ENCODE data around the gene DEPDC5.

Gene DEPDC5

DNA sequence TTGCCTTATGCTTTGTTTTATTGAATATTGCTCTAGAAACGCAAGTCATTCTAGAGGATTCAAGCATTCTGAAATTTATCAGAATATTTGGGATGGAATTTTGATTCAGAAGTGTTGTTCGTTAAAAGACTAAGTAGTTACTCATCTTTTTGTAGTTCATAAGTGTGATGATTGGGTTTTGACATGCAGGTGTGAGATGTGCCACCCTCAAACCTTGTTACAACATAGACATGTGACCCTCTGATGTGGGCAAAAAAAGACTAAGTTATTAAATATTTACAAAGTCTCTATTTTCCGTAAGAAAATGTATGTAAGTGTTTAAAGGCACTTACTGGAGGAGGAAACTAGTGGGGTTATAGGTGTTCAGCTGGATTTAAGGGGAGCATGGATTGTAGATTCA, 199.4 kb downstream of the DEPDC5 start:
- no peaks in the 10 kb centered on the region for H3K9me3 Mint-ChIP-seq
- H3K27ac Mint-ChIP-seq, result peak overlapping the region; percentile 67
- no peak overlapping the region for H3K4me3 Mint-ChIP-seq
- H3K4me1 Mint-ChIP-seq (ENCODE audit: low read depth), result peaks cover 81% of the 10 kb centered on the region
- H3K27me3 Mint-ChIP-seq, result no peaks in the 10 kb centered on the region
- H3K36me3 Mint-ChIP-seq (ENCODE audit: low read depth), result peaks cover 88% of the 10 kb centered on the region

DNA sequence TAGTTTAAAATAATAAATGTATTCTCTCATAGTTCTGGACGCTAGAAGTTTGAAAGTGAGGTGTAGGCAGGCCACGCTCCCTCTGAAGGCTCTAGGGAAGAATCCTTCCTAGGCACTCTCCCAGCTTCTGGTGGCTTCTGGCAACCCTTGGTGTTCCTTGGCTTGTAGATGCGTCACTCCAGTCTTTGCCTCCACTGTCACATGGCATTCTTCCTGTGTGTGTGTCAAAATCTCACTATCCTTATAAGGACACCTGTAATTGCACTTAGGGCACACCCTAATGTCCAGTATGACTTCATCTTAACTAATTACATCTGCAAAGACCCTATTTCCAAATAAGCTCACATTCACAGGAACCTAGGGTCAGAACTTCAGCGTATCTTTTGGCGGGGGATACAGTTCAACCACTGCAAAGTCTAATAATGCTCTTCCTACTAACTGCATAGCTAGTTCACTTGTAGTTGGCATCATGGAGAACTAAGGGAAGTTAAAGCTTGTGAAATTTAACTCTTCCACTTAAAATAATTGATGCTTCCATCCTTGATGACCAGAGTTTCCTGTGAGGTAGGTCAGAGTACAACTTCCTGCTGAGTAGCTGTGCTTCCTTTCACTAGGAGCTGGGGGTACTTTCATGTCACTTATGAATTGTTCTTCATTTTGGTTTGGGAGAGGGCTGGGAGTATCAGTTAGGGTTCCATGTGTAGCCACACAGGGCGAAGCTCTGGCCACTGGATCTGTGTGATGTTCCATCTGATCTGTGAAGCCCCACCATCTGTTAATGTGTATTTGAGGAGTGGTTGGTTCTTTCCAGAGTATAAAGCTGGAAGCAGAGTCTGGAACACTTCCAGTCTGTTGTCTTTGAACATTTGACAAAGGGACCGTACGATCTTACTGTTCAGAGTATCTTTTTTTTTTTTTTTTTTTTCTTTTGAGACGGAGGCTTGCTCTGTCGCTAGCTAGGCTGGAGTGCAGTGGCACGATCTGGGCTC, 201.0 kb downstream of the DEPDC5 start:
- Mint-ChIP-seq H3K27me3 (no peaks in the 10 kb centered on the region), H3K4me1 (ENCODE audit: low read depth) (peaks cover 82% of the 10 kb centered on the region), H3K4me3 (no peak overlapping the region), H3K36me3 (ENCODE audit: low read depth) (peaks cover 81% of the 10 kb centered on the region), H3K9me3 (no peaks in the 10 kb centered on the region), H3K27ac (no peak overlapping the region)

DNA sequence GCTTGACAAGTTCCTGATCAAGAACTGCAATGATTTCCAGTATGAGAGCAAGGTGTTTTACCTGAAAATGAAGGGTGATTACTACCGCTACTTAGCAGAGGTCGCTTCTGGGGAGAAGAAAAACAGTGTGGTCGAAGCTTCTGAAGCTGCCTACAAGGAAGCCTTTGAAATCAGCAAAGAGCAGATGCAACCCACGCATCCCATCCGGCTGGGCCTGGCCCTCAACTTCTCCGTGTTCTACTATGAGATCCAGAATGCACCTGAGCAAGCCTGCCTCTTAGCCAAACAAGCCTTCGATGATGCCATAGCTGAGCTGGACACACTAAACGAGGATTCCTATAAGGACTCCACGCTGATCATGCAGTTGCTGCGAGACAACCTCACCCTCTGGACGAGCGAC, 202.5 kb downstream of the DEPDC5 start:
- H3K36me3 Mint-ChIP-seq (ENCODE audit: low read depth), result peaks cover 65% of the 10 kb centered on the region
- H3K4me3 Mint-ChIP-seq, result no peak overlapping the region
- peaks cover 69% of the 10 kb centered on the region for H3K4me1 Mint-ChIP-seq (ENCODE audit: low read depth)
- H3K9me3 Mint-ChIP-seq, result no peaks in the 10 kb centered on the region
- H3K27ac Mint-ChIP-seq, result no peak overlapping the region
- H3K27me3 Mint-ChIP-seq, result no peaks in the 10 kb centered on the region
